CD4-positive, alpha-beta T cell treated with Interleukin-10 for 1 hour (primary cell): ENCODE results near the gene CCDC183.
"Not testable (repeated sequence)": the region's sequence is repeated elsewhere in the genome, so short reads cannot be mapped to it uniquely, and the experiment has no call there.

Experiments used
- DNase-seq: peaks from one replicate; pipeline ENCODE4 v3.0.0-alpha.2; 2020

Gene CCDC183

DNA sequence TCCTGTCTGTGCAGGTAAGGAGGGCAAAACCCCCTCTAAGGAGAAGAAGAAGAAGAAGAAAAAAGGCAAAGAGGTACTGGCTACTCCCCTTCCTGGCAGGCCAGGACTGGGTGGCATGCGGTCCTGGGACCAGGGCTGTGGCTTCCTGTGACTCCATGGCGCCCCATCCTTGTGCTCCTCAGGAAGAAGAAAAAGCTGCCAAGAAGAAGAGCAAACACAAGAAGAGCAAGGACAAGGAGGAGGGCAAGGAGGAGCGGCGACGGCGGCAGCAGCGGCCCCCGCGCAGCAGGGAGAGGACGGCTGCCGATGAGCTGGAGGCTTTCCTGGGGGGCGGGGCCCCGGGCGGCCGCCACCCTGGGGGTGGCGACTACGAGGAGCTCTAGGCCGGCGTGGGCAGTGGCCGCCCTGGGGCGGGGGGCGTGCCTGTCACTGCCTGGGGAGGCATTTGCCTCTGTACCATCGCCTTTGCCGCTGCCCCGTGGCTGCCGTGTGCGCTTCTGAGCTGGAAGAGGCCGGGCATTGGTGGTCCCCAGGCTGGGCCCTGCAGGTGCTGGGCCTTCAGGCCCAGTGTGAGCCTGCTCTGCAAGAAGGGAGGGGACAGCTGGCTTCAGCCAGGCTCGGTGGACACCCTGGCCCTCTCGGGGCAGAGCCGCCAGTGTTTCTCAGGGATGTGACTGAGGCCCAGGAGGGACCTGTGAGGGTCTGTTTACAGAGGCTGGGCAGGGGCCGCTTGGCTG is 44.2 kb downstream of the CCDC183 start:
- DNase-seq: no peak

DNA sequence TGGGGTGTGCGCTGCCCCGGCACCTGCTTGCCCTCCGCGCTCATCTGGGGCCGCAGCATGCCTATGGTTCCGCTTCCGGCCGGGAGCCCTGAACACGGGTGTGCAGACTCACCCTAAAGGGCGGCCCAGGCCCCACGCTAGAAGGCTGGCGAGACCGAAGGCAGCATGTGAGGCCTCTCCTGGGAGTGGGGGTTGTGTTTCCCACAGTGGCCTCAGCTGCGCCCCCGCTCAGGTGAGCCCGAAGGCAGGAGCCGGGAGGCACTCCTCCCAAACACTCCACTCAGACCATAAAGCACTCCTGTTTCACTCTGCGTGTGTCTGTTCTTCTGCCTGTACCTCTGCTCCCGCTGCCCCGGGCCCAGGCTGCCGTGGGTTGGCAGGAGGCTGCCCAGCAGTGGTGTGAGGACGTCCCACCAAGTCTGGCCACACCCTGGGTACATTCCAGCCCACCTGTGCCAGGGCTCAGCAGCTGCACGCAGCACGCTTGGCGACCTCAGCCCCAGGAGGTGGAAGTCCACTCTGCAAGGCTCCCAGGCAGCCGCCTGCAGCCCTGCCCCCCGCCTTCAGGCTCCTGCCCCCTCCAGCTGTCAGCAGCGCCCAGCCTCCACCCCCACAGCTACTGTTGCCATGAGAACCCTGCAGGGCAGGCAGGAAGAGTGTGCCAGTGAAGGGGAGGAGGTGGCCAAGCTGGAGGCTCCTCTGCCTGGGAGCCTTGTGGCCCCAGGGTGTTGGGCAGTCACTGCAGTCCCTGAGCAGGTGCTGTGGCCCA is 44.9 kb downstream of the CCDC183 start:
- DNase-seq: no peak

DNA sequence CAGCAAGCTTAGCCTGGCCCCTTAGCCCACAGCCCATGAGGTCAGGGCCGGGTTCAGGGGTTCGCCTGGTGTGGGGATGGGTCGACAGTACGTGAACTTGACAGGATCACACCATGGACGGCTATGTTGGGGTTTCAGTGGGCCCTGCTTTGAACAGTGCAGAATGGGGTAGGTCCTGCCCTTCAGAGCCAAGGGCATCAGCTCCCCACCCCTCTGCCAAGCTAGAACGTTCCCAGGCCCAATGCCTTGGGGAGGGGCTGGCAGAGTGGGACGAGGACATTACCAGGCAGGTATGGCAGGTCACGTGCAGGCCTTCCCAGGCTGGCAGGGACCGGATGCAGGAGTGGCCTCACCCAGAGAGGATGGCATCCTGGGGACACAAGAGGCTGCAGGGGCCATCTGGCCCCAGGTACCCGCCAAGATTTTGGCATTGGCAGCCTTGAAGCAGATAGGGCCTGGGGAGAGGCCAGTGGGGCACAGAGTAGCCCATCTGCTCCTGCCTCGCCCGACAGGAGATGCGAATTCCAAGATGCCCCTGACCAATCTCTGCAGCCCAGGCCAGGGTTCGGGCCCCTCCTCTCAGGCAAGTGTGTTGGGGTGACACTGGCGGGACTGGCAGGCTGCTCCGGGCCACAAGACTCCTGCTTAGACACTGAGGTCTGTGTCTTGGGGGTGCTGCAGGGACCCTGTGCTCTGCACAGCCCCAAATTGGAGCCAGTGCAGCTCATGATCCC is 45.7 kb downstream of the CCDC183 start:
- DNase-seq: not testable (repeated sequence)

DNA sequence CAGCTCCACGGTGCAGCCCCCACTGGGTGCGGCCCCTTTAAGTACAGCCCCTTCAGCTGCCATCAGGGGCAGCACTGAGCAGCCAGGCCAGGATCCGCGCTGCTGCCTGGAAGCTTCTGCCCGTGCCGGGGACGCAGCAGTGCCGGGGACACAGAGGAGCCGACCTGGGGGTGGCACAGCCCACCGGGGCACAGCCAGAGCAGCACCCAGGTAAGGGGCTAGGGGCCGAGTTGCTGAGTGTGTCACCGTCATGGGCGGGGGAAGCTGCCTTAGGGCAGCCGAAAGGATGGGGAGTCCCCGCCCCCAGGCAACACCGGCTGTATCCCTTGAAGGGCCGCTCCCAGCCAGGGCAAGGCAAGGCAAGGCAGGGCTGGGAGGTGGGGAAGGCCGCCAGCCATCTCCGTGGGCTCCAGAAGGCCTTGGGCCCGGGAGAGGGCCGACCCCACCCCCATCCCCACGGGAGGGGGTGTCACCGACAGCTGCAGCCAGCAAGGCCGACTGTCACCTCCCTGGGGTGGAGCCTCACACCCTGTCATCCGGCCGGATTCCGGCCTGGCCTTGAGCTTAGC is 46.3 kb downstream of the CCDC183 start, which contains the start of gene AJM1:
Gene AJM1 (plus strand): TSS at position 99 of the 569 bp plus-strand sequence. CDS start 1,937 bp downstream, outside the sequence.
- peak; percentile 85 for DNase-seq

DNA sequence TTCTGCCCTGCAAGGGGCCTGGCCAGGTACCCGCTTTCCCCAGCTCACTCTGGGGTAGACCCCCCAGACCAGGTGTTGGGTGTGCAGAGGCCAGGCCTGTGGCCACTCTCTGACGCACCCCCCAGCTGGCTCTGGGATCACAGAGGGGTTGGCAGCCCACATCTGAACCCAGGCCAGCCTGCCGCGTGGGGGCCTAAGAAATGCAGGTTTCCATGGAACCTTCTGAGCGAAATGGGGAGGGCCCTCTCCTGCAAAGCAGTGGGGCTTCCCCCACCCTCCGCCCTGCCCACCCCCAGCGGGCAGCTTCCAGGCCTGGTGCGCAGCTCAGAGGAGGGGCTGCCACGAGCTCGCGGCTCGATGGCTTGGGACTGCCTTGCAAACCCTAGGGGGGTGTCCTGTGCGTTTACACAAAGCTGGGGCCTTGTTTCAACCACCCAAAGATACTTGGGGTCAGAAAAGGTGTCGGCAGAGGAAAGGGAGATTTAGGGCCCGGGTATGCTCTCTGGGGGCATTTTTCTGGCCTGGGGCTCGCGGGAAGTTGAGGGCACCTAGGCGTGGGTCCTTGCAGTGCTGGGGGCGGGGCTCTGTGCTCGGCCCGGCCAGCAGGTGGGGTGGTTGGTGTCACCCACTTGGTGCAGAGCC is 47.1 kb downstream of the CCDC183 start:
- peak; percentile 14 for DNase-seq

DNA sequence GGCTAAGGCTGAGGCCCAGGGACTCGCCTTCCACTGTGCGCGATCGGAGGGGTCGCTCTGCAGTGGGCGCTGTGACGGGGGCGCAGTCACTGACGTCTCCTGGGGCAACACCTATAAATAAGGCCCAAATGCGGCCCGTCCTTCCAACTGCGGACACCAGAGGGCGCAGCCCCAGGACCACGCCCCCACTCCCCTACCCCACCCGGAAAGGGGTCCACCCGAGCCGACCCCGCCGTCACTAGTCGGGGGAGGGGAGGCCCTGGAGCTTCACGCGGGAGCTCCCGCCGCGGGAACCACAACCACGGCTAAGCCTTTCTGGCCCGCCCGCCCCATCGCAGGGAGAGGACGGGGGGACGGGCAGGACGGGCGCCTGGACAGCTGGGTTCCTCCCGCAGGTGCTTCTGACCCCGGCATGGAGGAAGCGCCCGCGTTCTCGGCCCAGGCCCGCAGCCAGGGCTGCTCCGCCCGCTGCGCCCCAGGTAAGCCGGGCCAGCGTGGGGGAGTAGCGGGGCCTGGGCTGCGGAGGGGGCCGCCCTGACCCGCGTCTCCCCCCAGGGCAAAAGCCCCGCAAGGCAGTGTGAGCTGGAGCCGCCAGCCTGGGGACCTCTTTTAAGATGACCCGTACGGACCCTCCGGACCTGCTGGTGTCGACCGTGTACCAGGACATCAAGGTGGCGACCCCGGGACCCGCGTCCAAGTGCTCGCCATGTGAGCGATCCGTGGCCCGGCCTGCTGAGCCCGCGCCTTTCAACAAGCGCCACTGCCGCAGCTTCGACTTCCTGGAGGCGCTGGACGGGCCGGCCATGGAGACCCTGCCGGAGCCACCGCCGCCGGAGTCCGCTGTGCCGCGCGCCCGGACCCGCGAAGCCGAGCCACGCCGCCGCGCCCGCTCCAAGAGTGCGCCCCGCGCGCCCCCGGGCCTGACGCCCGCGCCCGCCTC is 47.9 kb downstream of the CCDC183 start:
- peak; percentile 70 for DNase-seq

DNA sequence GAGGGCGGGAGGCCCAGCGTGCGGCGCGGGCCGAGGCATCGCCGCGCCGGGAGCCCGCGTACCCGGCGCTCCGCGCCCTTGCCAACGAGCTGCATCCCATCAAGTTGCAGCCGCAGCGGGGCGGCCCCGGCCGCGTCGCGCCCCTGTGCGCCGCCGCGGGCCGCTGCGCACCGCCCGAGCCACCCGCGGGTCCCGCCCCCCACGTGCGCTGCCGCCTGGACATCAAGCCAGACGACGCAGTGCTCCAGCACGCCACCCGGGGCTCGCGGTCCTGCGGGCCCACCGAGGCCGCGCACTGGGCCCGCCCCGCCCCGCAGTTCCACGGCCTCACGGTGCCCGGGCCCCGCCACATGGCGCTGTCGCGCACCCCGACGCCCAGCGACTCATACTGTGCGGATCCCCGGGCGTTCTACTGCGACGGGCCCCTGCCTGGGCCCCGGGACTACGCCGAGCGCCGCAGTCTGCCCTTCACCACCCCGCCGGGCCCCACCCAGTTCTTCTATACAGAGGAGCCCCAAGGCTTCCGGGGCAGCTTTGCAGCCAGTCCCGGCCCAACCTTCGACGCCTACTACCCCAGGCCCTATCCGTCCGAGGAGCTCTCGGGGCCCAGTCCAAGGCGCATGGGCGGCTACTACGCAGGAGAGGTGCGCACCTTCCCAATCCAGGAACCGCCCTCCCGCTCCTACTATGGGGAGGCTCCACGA is 48.8 kb downstream of the CCDC183 start:
- DNase-seq: peak; percentile 19

DNA sequence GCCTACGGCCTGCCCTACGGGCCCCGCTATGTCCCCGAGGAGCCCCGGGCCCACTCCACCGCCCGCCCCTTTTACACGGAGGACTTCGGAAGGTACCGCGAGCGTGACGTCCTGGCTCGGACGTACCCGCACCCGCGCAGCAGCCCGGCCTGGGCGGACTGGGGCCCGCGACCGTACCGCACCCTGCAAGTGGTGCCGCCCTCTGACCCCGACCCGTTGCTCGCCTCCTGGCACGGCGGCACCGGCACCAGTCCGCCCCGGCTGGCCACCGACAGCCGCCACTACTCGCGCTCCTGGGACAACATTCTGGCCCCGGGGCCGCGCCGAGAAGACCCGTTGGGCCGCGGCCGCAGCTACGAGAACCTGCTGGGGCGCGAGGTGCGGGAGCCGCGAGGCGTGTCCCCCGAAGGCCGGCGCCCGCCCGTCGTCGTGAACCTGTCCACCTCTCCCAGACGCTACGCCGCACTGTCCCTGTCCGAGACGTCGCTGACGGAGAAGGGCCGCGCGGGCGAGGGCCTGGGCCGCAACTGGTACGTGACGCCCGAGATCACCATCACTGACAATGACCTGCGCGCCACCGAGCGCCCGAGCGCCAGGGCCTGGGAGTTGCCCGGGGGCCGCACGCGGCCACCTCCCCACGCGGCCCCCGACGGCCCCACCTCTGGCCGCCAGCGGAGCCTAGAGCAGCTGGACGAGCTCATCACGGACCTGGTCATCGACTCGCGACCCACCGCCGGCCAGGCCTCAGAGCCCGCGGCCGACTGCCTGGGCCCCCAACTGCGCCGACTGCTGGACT is 49.5 kb downstream of the CCDC183 start:
- no peak for DNase-seq

DNA sequence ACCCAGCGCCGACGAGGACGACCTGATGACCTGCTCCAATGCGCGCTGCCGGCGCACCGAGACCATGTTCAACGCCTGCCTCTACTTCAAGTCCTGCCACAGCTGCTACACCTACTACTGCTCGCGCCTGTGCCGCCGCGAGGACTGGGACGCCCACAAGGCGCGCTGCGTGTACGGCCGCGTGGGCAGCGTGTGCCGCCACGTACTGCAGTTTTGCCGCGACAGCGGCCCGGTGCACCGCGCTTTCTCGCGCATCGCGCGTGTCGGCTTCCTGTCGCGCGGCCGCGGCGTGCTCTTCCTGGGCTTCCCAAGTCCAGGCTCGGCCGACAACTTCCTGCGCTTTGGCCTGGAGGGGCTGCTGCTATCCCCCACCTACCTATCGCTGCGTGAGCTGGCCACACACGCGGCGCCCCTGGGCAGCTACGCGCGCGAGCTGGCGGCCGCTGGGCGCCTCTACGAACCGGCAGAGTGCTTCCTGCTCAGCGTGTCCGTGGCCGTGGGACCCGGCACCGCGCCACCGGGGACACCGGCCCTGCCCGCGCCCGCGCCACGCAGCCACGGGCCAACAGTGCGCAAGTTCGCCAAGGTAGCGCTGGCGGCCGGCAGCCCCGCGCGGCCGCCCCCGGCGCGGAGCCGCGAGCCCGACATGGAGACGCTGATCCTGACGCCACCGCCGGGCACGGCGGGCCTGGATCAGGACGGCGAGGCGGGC is 50.4 kb downstream of the CCDC183 start:
- DNase-seq: peak; percentile 12

DNA sequence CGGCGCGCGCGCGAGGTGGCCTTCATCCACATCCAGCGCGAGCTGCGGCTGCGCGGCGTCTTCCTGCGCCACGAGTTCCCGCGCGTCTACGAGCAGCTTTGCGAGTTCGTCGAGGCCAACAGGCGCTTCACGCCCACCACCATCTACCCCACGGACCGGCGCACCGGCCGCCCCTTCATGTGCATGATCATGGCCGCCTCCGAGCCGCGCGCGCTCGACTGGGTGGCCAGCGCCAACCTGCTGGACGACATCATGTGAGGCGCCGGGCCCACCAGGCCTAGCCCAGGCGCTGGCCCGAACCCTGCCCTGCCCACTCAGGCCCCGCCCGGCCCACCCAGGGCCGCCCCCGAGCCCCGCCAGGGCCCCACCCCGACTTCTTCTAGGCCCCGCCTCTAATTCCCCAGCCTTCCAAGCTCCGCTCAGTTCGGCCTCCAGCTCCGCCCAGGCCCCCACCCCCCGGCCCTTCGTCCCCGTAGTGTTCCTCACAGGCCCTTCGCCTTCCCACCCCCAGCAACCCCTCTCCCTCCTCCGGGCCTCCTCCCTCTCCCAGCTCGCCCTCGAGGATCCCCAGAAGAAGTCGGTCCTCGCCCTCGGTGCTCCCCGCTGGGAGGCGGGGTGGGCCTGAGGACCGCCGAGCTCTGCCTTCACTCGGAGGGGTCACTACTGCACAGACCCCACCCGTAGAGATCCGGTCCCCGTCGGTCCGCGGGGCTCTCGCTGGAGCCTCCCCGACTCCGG is 51.1 kb downstream of the CCDC183 start:
- DNase-seq: peak; percentile 13

DNA sequence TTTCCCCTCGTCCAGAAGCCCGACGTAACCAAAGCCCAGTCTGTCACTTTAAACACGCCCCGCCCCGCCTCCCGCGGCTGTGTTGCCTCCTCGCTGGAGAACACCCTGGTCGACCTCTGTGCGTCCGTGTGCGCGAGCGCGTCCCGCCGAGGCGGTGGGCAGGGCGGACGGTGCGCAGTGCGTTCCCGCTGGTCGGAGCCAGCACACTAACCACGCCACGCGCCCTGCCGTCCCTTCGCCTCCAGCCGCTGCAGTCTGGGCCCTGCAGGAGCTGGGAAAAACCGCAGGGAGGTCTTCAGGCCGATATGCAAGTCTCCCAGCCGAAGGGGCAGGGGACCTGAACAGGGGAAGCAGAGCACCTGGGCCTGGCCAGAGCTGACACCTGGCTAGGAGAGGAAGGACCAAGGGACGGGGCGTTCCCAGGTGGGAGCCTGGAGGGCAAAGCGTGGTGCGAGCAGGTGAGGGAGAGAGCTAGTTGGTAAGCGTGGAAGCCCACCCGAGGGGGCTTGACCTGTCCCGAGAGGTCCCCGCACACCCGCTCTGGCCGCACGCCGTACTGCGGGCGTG is 51.8 kb downstream of the CCDC183 start:
- DNase-seq: peak; percentile 76

DNA sequence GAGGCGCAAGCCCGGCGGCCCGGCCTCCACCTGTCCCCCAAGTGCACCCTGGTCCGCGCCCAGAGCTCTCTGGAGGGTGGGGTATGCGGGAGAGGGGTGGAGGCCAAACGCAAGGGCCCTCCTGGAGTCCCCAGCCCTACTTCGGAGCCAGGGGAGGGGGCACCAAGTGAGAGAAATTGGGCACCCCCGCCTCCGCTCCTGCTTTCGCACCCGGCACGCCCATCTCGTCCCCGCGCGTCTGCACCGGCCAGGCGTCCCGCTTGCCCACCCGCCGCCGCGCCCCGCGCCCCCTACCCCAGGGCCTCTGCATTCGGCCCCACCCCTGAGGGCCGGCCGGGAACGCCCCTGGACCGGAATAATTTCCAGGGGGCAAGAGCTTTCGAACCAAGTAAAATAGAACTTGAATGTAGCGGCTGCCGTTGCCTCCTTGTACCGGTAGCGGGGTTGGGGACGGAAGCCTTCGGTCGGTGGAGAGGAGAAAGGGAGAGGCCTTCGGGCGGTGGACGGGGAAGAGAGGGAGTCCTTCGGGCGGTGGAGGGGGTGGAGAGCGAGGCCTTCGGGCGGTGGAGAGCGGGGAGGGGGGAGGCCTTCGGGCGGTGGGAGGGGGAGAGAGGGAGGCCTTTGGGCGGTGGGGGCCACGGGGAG is 52.4 kb downstream of the CCDC183 start:
- DNase-seq: peak; percentile 34

DNA sequence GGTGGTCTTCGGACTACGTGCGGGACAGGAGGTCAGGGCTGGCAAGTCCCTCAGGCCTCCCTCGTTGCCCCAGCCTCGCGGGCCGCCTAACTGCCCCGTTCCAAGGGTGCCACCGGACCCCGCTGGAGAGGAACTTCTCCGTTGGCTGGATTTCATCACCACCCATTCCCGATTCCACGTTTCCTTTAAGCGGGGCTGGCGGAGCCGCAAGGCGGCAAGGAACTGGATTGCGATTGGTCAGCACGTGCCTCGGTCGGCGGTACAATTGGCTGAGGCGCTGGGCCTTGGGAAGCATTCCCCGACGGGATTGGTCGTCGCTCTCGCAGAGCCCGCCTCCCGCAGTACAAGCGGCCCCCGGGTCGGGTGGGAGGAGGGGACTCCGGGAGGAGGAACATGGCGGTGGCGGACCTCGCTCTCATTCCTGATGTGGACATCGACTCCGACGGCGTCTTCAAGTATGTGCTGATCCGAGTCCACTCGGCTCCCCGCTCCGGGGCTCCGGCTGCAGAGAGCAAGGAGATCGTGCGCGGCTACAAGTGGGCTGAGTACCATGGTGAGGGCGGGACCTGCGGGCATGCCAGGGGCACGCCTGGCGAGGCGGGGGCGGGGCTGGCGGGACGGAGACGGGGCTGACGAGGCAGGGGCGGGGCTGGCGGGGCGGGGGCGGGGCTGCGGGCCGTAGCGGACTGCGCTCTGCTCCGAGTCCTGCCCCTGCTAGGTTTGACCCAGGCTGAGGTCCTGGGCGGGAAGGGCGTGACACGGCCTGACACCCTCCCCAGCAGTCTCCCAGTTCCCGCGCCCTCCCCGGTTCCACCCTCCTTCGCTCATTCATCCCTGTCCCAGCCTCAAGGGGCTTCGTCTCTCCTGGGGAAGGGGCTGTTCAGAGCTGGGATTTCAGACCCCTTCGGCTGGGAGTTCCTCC is 53.2 kb downstream of the CCDC183 start, which contains the start of gene PHPT1:
Gene PHPT1 (plus strand): TSS at position 372 of the 922 bp plus-strand sequence. CDS start 22 bp downstream, at position 394.
- peak; percentile 97 for DNase-seq

DNA sequence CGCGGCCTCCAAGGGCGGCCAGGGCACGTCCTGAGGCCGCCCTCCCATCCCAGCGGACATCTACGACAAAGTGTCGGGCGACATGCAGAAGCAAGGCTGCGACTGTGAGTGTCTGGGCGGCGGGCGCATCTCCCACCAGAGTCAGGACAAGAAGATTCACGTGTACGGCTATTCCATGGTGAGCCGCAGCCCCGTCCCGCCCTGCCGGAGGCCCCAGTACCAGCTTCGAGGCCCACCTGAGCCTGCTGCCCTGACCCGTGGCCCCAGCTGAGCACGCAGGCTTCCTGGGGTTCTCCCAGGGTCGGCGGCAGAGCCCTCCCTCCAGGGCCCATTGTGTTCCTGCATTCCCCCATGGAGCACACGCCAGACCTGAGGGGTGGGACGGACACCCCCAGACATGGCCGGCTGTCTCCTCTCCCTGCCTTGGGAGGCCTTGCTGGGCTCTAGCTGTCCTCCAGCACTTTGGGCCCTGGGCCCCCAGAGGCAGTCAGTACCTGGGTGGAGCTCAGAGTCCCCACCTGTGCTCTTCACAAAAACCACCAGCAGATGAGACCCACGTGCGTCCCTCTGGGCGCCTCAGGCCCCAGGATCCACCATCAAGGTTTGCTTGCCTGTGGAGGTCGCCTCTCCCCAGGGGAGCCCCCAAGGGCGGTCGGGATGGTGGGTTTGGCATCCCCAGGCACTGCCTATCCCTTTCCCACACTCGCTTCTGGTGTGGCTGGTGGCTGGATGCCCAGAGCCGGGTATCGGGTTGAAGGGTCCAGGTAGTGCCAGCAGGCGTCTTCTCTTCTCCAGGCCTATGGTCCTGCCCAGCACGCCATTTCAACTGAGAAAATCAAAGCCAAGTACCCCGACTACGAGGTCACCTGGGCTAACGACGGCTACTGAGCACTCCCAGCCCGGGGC is 54.1 kb downstream of the CCDC183 start:
- DNase-seq: no peak
